Fibroblast of pulmonary artery (primary cell): ENCODE results near the gene CXCL13.

Experiments used
- DNase-seq: peaks from one replicate; pipeline ENCODE4 v3.0.0-alpha.2; 2010; ENCODE audit warnings: low read depth
- H3K4me3 ChIP-seq: replicated peaks from 2 replicates; pipeline ENCODE4 v1.5.1; 2011; ENCODE audit warnings: low read depth, mild to moderate bottlenecking, control low read depth, low read length, moderate library complexity
- TF ChIP-seq, protein P1 (sequence below): IDR thresholded peaks from 2 replicates; pipeline ENCODE4 v1.5.1; 2011; ENCODE audit warnings: mild to moderate bottlenecking, control low read depth, low read length, inconsistent platforms; ENCODE audit errors: missing control alignments

CXCL13 gene

DNA sequence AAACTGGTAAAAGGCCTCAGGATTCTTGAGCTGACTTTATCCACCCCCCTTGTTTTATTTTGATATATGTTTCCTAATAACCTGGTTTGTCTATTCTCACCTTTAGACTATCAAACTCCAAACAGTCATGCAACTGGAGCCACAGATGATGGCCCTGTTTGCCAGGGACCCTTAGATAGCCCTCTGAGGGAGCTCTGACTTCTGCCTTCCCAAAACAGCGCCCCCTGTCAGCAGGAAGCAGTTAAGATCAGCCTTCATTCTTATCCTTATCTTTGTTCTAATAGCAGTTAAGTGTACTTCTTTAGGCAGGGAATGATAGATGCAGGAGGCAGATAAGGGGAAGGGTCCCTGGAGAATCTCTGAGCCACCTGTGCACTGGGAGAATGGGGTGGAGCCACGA, 27.5 kb upstream of the CXCL13 start:
- no peak for DNase-seq
- TF ChIP-seq, protein P1, sequence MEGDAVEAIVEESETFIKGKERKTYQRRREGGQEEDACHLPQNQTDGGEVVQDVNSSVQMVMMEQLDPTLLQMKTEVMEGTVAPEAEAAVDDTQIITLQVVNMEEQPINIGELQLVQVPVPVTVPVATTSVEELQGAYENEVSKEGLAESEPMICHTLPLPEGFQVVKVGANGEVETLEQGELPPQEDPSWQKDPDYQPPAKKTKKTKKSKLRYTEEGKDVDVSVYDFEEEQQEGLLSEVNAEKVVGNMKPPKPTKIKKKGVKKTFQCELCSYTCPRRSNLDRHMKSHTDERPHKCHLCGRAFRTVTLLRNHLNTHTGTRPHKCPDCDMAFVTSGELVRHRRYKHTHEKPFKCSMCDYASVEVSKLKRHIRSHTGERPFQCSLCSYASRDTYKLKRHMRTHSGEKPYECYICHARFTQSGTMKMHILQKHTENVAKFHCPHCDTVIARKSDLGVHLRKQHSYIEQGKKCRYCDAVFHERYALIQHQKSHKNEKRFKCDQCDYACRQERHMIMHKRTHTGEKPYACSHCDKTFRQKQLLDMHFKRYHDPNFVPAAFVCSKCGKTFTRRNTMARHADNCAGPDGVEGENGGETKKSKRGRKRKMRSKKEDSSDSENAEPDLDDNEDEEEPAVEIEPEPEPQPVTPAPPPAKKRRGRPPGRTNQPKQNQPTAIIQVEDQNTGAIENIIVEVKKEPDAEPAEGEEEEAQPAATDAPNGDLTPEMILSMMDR, result no peak
- H3K4me3 ChIP-seq, result no peak overlapping the region

DNA sequence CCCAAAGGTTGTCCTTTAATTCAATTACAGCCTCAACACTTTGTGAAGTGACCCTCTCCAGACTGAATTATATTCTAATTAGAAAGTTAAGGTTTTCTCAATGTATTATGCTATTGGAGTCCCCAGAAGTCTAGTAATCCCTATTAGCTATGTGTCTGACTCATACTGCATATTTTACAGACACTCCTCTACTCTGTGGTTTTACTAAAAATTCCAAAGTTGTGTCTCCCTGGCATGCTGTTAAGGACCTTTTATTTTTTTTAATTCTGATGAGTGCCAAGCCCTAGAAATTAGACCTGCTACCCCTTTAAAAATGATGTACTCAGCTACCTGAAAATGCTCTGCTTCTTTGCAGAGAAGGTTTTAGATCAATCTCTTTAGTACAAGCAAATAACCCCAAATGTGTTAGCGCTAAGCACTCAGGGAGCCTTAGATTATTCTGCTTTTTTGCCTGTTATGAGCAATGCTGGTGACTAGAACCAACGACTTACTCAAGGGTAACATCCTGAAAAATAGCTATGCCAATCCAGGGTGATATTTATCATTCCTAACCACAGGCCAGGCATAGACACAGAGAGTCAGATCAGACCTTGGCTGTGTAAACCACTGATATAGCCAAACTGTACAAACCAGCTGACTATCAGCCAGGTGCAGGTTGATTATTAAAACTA, 26.1 kb upstream of the CXCL13 start:
- H3K4me3 ChIP-seq, result no peak overlapping the region
- TF ChIP-seq, protein P1, result no peak
- peak; percentile 74 for DNase-seq

DNA sequence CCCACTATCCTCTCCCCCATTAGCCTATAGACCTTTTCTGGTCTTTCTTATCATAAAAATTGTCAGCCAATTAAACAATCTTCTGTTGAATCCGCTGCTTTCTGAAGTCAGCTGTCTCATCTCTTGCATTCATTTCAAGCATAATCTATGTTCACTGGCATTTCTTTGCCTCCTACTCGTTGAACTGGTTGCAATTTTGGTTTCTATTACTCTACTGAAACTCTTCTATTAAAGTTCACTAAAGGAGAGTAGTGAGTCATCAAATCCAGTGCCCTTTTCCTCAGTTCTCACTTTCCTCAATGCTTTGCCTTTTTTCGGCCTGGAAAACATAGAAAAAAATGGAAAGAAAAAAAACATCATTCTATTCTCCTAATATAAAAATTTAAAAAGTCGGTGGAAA, 23.9 kb upstream of the CXCL13 start:
- DNase-seq, result no peak
- TF ChIP-seq, protein P1, result no peak
- no peak overlapping the region for H3K4me3 ChIP-seq

- no peak overlapping the region for H3K4me3 ChIP-seq
- TF ChIP-seq, protein P1, result no peak
- no peak for DNase-seq
Measured at GRCh38 chr4:77582156-77582555, 23.5 kb upstream of the CXCL13 start.

- no peak for DNase-seq
- TF ChIP-seq, protein P1, result no peak
- no peak overlapping the region for H3K4me3 ChIP-seq
Measured at GRCh38 chr4:77582711-77583110, 22.9 kb upstream of the CXCL13 start.

DNA sequence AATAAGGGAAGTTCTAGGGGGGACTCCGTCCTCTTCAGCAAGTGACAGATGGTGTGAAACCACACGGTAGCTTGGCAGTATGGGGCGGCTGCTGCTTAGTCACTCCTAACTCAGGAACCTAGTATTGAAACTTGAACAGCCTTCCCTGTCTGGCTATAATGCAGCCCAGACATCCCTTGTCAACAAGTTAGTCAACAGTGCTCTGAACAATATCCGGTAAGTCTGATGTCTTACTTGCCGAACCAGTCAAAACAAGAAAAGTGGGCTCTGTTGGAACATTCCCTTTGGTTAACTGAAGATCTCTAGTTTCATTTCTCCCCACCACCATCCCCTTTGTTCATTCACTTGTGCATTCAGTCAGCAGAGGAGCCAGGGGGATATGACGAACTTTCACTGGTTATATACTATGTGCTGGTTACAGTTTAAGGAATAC, 18.7 kb upstream of the CXCL13 start:
- TF ChIP-seq, protein P1, result no peak
- no peak overlapping the region for H3K4me3 ChIP-seq
- peak; percentile 49 for DNase-seq

DNA sequence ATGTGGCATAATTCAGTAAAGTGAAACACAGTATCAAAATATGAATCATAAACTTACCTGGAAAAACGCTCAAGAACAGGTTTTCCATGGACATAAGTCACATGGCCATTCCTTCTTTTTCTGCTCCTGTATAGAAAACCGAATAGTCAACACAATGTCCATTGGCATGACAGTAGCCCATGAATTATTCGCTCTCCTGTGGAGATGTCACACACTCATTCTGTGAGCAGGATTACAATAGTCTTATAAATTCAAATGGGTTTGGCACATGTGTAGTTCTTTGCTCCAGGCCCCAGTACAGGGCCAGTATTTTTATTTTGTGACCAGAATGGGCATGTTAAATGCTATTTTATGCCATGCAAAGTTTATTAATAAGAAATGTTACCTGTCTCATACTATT, 15.1 kb upstream of the CXCL13 start:
- DNase-seq, result no peak
- TF ChIP-seq, protein P1, result no peak
- no peak overlapping the region for H3K4me3 ChIP-seq
